Mucosa of descending colon (tissue), 3 donors: Measurements from ENCODE around the gene ARL6IP5. TPM values are rescaled to one million over a fixed set of nuclear protein-coding genes. Genes with fewer than 3 reads are reported as not detected.

ENCODE experiments used
- ATAC-seq: fragments of 200-7000 bp; cut with Tn5 transposase; one replicate; pipeline ENCODE4 v1.9.1; 2020; ENCODE audit warnings: mild to moderate bottlenecking, moderate library complexity
- DNase-seq, 3 donors: peaks; one replicate each; pipeline ENCODE4 v3.0.0-alpha.2; 2020
- H3K36me3 ChIP-seq: fragments of 200-600 bp; one replicate; pipeline ENCODE4 v1.8.0; 2021; ENCODE audit warnings: low read depth, mild to moderate bottlenecking
- H3K4me1 ChIP-seq: fragments of 200-600 bp; one replicate; pipeline ENCODE4 v1.8.0; 2021; ENCODE audit warnings: low read depth, mild to moderate bottlenecking
- H3K4me3 ChIP-seq: fragments of 200-600 bp; one replicate; pipeline ENCODE4 v1.8.0; 2021; ENCODE audit warnings: mild to moderate bottlenecking
- H3K9me3 ChIP-seq: fragments of 200-600 bp; one replicate; pipeline ENCODE4 v1.8.0; 2021; ENCODE audit warnings: mild to moderate bottlenecking
- CTCF ChIP-seq: fragments of 200-600 bp; IDR thresholded peaks from one replicate; pipeline ENCODE4 v1.8.0; 2022; ENCODE audit warnings: antibody characterized with exemption, mild to moderate bottlenecking
- intact Hi-C, 2 donors: fragments of 100-400 bp; cut with DNase I in 1 of 2; cut with micrococcal nuclease in 1 of 2; formaldehyde crosslinking; loops; one replicate each; pipeline versions ENCODE4 v1.11.0 to v1.11.1; 2022; cut with DNase I, micrococcal nuclease
- total RNA-seq, 3 donors: library from RNA; stranded (reverse); fragmentation: NEBNext Ultra II Directional in 2 of 3; extraction: Animal tissue kit (Norgen Biotek cat#: 25700) in 2 of 3; gene quantifications; one replicate each; pipeline versions ENCODE4 v1.2.1 to v1.2.4, GENCODE V29; 2021 to 2023
- donor health status: DM: no; HTN: no; CAD: no; lungs with moderate emphysema.
- donor health status: DM: no; HTN: no; CAD: no.
- donor health status: DM: no; HTN: yes; CAD: no.

Gene ARL6IP5
- total RNA-seq, 3 donors from 2014 or later: 111 to 129 (median 119) TPM

GRCh38 chr3:69095636-69096035 is 10.9 kb downstream of the ARL6IP5 start:
- intact Hi-C loops: no loop called here
- TF ChIP-seq CTCF: no peak
- Histone ChIP-seq H3K4me3 (no peak overlapping the region), H3K9me3 (no peaks in the 10 kb centered on the region), H3K36me3 (no peaks in the 10 kb centered on the region), H3K4me1 (peaks cover 10% of the 10 kb centered on the region)
- ATAC-seq (peak; percentile 18), DNase-seq (peak in 1 of 3 donors; percentile 22)

- peaks cover 10% of the 10 kb centered on the region for H3K4me1 ChIP-seq
- no peak for TF ChIP-seq CTCF
Observed at GRCh38 chr3:69096299-69096698, 11.6 kb downstream of the ARL6IP5 start.

GRCh38 chr3:69097407-69098086 is 12.8 kb downstream of the ARL6IP5 start:
- ATAC-seq (no peak), DNase-seq (no peak)
- no peak for TF ChIP-seq CTCF
- no peaks in the 10 kb centered on the region for H3K36me3 ChIP-seq
- intact Hi-C loops: no loop called here
- no peak overlapping the region for H3K4me3 ChIP-seq
- peaks cover 6% of the 10 kb centered on the region for H3K4me1 ChIP-seq
- H3K9me3 ChIP-seq: no peaks in the 10 kb centered on the region

More at GRCh38 chr3:69096299-69096698, 11.6 kb downstream of the ARL6IP5 start:
- DNase-seq: no peak
- H3K36me3 ChIP-seq: no peaks in the 10 kb centered on the region
- no peak overlapping the region for H3K4me3 ChIP-seq
- no peak for ATAC-seq
- no peaks in the 10 kb centered on the region for H3K9me3 ChIP-seq
- intact Hi-C loops: no loop called here

GRCh38 chr3:69099576-69099975 is 14.8 kb downstream of the ARL6IP5 start:
- DNase-seq: no peak
- H3K4me1 ChIP-seq: peaks cover 5% of the 10 kb centered on the region

GRCh38 chr3:69102384-69102783 is 17.6 kb downstream of the ARL6IP5 start:
- Histone ChIP-seq H3K36me3 (no peaks in the 10 kb centered on the region), H3K4me3 (no peak overlapping the region), H3K9me3 (no peaks in the 10 kb centered on the region), H3K4me1 (no peaks in the 10 kb centered on the region)
- no peak for TF ChIP-seq CTCF
- ATAC-seq: no peak
- intact Hi-C loops: no loop called here
- no peak for DNase-seq

More at GRCh38 chr3:69099576-69099975, 14.8 kb downstream of the ARL6IP5 start:
- no peak for TF ChIP-seq CTCF
- Histone ChIP-seq H3K4me3 (no peak overlapping the region), H3K9me3 (no peaks in the 10 kb centered on the region), H3K36me3 (no peaks in the 10 kb centered on the region)
- intact Hi-C loops: no loop called here
- no peak for ATAC-seq
